ENCODE results near the gene SFXN5. TPM values are rescaled to one million over a fixed set of nuclear protein-coding genes. Genes with fewer than 3 reads are reported as not detected.

SFXN5 gene
- total and polyA plus RNA-seq, 4 donors, result 6.3 to 20.7 (median 14.8) TPM

DNA sequence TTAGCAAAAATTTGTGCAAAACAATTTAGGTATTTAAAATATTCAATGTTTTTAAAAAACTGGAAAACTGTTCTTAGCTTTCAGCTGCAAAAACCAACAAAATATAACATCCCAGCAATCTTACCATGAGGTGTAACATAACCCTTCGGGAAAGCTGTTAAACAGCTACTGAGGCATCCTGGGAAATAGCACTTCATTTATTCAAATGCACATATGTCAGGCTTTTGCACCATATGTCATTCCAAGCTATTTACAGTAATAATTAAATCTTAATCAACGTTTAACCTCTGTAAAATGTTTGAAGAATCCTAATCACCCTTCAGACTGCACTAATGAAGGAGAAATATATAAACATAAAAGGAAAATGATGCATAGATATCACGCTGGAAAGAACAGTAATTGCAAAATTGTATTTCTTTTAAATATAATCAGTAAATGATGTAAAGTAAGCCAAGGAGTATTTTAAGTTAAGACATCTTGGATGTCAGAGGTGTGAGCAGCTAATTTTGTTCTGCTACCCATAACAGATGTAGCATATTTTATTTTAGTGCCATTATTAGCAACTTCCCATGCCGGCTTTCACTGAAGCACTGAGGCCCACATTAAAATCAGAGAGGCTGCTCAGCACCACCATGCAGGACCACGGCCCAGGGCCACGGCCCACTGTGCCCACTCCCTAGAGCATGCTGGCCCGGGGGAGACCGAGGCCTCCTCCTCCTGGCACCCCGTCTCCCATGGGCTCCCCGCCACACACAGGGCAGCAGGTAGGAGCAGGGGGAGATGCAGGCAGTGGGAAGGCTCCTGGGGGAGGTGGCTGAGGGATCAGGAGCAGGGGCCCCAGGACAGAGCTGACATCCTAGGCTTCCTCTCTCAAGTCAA is 123.3 kb downstream of the SFXN5 start:
- no peak for ATAC-seq (ENCODE audit: low FRiP score)
- no peaks in the 10 kb centered on the region for H3K36me3 ChIP-seq (ENCODE audit: control insufficient read depth in 1 of 2, insufficient read depth in 2 of 2, low read length in 1 of 2)
- no peak for DNase-seq
- no peaks in the 10 kb centered on the region for H3K4me1 ChIP-seq (ENCODE audit: control insufficient read depth in 1 of 2, insufficient read depth in 2 of 2, low read length in 2 of 2)
- intact Hi-C loops (cut with DNase I), result no loop called here
- no peaks in the 10 kb centered on the region for H3K27me3 ChIP-seq (ENCODE audit: control insufficient read depth in 1 of 2, insufficient read depth in 2 of 2, low read length in 1 of 2)
- WGBS, 2 donors, result 90 to 94% methylated on average over 10 of the region's 10 CpGs
- H3K27ac ChIP-seq (ENCODE audit: low read depth in 1 of 2, low read length in 2 of 2), result no peak overlapping the region
- no peak overlapping the region for H3K4me3 ChIP-seq (ENCODE audit: low read length in 2 of 2)
- H3K9me3 ChIP-seq (ENCODE audit: control insufficient read depth, low read length), result no peaks in the 10 kb centered on the region

DNA sequence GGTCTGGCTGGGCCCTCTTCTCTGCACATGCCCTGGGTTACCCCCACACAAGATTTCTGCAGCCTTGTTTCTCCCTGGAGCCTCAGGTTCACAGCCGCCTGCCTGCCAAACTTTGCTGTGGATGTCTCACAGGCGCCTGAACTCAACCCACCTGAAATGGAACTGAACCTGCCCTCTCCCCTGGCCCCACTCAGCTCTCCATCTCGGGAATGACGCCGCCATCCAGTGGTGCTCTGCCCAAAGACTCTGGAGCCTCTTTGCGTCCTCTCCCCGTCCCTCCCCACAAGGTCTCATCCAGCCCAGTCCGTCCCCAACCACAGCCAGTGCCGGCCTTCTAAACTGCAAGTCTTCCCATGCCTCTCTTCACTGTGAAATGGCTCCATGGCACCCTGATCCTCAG is 125.0 kb downstream of the SFXN5 start:
- Histone ChIP-seq H3K36me3 (ENCODE audit: control insufficient read depth in 1 of 2, insufficient read depth in 2 of 2, low read length in 1 of 2) (no peaks in the 10 kb centered on the region), H3K4me3 (ENCODE audit: low read length in 2 of 2) (no peak overlapping the region), H3K27ac (ENCODE audit: low read depth in 1 of 2, low read length in 2 of 2) (no peak overlapping the region), H3K4me1 (ENCODE audit: control insufficient read depth in 1 of 2, insufficient read depth in 2 of 2, low read length in 2 of 2) (no peaks in the 10 kb centered on the region), H3K27me3 (ENCODE audit: control insufficient read depth in 1 of 2, insufficient read depth in 2 of 2, low read length in 1 of 2) (no peaks in the 10 kb centered on the region), H3K9me3 (ENCODE audit: control insufficient read depth, low read length) (no peaks in the 10 kb centered on the region)
- no peak for DNase-seq
- ATAC-seq (ENCODE audit: low FRiP score), result no peak
- intact Hi-C loops (cut with DNase I), result no loop called here
- WGBS, 2 donors, result 94 to 95% methylated on average over 9 of the region's 9 CpGs

DNA sequence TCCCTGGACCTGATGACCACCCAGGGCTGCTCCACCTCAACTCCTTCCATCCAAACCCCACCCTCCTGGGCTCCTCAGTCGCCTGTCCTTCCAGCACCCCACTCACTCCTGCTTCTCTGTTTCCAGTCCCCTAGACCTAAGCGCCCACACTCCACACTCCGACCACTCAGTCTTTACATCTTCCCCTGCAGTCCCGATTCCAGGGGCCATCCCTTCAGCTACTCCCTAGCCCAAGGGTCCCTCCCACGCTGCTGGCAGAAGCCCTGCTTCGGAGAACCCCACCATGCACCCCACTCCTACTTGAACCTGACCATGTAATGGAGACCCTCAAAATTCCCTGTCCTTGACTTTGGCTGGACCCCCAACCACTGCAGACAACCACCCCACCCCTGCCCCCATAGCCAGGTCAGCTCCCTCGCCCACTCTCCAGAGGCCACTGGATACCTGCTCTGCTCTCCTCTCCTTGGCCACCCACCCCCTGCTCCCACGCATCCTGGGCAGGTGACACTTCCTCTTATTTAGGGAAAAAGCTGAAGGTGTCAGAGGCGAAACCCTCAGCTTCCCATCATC is 126.0 kb downstream of the SFXN5 start:
- Histone ChIP-seq H3K27me3 (ENCODE audit: control insufficient read depth in 1 of 2, insufficient read depth in 2 of 2, low read length in 1 of 2) (no peaks in the 10 kb centered on the region), H3K4me3 (ENCODE audit: low read length in 2 of 2) (no peak overlapping the region), H3K4me1 (ENCODE audit: control insufficient read depth in 1 of 2, insufficient read depth in 2 of 2, low read length in 2 of 2) (no peaks in the 10 kb centered on the region), H3K36me3 (ENCODE audit: control insufficient read depth in 1 of 2, insufficient read depth in 2 of 2, low read length in 1 of 2) (no peaks in the 10 kb centered on the region), H3K9me3 (ENCODE audit: control insufficient read depth, low read length) (no peaks in the 10 kb centered on the region), H3K27ac (ENCODE audit: low read depth in 1 of 2, low read length in 2 of 2) (no peak overlapping the region)
- WGBS, 2 donors, result 93 to 95% methylated on average over 9 of the region's 9 CpGs
- intact Hi-C loops (cut with DNase I), result no loop called here
- ATAC-seq (ENCODE audit: low FRiP score) (no peak), DNase-seq (no peak)

DNA sequence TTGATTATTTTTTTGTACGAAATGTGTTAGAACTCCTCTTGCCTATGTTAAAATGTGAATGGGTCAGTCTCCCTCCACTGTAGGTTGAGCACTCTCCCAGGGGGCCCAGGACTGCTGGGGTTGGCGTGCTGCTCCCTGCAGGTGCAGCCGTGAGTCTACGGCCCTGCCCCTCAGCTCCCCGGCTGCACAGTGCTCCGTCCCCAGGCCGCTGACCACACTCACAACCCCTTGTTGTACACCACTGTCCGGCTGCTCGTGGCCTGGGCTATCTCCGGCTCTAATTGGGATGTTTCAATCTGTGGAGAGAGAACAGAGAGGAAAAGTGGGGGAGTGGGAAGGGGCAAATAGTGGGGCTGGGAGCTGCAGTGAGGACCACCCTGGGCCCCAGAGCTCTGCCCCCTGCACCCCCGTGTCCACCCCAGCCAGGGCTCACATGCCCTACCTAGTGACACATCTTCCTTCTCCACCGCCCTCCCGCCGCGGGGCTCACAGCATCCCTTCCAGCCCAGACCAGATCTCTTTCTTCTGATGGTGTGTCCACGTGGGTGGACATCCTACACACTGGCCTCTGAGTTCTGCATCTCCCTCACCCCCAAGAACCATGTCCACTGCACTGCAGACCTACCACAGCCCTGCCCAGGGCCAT is 126.6 kb downstream of the SFXN5 start:
- intact Hi-C loops (cut with DNase I), result no loop called here
- Histone ChIP-seq H3K4me1 (ENCODE audit: control insufficient read depth in 1 of 2, insufficient read depth in 2 of 2, low read length in 2 of 2) (no peaks in the 10 kb centered on the region), H3K27me3 (ENCODE audit: control insufficient read depth in 1 of 2, insufficient read depth in 2 of 2, low read length in 1 of 2) (no peaks in the 10 kb centered on the region), H3K9me3 (ENCODE audit: control insufficient read depth, low read length) (no peaks in the 10 kb centered on the region), H3K36me3 (ENCODE audit: control insufficient read depth in 1 of 2, insufficient read depth in 2 of 2, low read length in 1 of 2) (no peaks in the 10 kb centered on the region), H3K27ac (ENCODE audit: low read depth in 1 of 2, low read length in 2 of 2) (no peak overlapping the region), H3K4me3 (ENCODE audit: low read length in 2 of 2) (no peak overlapping the region)
- DNase-seq (no peak), ATAC-seq (ENCODE audit: low FRiP score) (no peak)
- 93 to 95% methylated on average over 16 of the region's 16 CpGs for WGBS, 2 donors

DNA sequence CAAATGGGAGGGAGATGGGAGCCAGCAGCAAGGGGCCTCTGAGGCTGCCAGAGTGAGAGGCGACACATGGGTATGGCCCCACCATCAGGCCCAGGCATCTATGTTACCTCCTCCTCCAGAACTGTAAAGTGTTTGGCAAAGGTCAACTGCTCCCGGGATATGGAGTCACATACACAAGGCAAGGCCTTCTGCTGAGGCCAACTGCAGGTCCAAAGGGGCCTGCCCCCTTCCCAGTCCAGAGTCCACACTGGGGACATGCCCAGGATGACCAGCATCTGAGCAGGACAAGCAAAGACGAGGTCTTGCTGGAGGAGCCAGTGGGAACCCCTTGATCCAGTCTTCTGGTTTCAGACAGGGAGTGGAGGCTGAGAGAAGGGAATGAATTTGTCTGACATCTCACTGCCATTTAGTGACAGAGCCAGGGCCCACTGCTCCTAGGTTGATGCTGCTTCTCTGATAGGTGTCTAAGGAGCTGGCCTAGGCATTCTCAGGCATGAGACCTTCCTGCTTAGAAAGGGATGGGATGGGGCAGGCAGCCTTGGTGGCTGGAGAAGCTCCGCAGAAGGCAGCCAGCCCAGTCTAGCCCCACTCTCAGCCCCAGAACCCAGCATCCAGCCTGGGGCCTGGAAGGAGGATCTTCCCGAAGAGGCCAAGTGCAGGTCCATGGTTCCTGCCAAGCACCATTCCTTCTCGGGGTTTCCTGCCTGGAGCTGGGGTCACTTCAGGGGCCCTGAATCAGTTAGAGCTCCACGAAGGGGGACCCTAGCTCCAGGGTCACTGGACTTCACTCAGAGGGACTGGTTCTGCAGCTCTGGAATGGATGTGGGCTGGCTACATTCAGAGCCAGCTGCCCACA is 127.7 kb downstream of the SFXN5 start:
- no peaks in the 10 kb centered on the region for H3K27me3 ChIP-seq (ENCODE audit: control insufficient read depth in 1 of 2, insufficient read depth in 2 of 2, low read length in 1 of 2)
- WGBS, 2 donors, result 87 to 94% methylated on average over 7 of the region's 7 CpGs
- no peaks in the 10 kb centered on the region for H3K4me1 ChIP-seq (ENCODE audit: control insufficient read depth in 1 of 2, insufficient read depth in 2 of 2, low read length in 2 of 2)
- ATAC-seq (ENCODE audit: low FRiP score), result no peak
- DNase-seq, result no peak
- no peaks in the 10 kb centered on the region for H3K9me3 ChIP-seq (ENCODE audit: control insufficient read depth, low read length)
- no peak overlapping the region for H3K27ac ChIP-seq (ENCODE audit: low read depth in 1 of 2, low read length in 2 of 2)
- no peaks in the 10 kb centered on the region for H3K36me3 ChIP-seq (ENCODE audit: control insufficient read depth in 1 of 2, insufficient read depth in 2 of 2, low read length in 1 of 2)
- H3K4me3 ChIP-seq (ENCODE audit: low read length in 2 of 2), result no peak overlapping the region
- intact Hi-C loops (cut with DNase I), result no loop called here

DNA sequence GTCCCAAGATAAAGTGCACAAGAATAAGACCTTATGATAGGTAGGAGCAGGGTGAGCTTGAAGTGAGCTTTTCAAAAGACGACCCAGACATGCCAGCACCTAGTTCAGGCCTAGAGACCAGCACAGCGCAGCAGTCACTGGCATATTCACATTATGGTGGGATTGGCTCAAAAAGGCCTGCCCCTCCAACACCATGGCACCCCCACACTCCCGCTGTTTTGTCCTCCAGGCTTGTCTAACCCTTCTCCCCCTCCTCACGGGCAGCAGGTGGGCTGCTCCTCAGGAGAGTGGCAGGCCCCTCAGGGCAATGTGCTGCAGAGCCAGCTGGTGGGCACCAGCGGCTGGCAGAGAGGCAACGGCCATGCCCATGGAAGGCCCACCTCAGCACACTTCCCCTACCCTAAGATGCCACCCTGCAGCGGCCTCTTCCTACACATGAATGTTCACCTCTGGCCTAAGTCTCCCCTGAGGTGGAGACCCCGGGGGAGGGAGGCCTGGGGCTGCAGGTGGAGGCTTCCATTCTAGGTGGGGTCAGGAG is 128.6 kb downstream of the SFXN5 start:
- H3K27ac ChIP-seq (ENCODE audit: low read depth in 1 of 2, low read length in 2 of 2), result no peak overlapping the region
- DNase-seq (no peak), ATAC-seq (ENCODE audit: low FRiP score) (no peak)
- 97 to 98% methylated on average over 8 of the region's 8 CpGs for WGBS, 2 donors
- H3K4me3 ChIP-seq (ENCODE audit: low read length in 2 of 2), result no peak overlapping the region
- intact Hi-C loops (cut with DNase I), result no loop called here
- no peaks in the 10 kb centered on the region for H3K9me3 ChIP-seq (ENCODE audit: control insufficient read depth, low read length)
- H3K4me1 ChIP-seq (ENCODE audit: control insufficient read depth in 1 of 2, insufficient read depth in 2 of 2, low read length in 2 of 2), result no peaks in the 10 kb centered on the region
- H3K36me3 ChIP-seq (ENCODE audit: control insufficient read depth in 1 of 2, insufficient read depth in 2 of 2, low read length in 1 of 2), result no peaks in the 10 kb centered on the region
- no peaks in the 10 kb centered on the region for H3K27me3 ChIP-seq (ENCODE audit: control insufficient read depth in 1 of 2, insufficient read depth in 2 of 2, low read length in 1 of 2)

DNA sequence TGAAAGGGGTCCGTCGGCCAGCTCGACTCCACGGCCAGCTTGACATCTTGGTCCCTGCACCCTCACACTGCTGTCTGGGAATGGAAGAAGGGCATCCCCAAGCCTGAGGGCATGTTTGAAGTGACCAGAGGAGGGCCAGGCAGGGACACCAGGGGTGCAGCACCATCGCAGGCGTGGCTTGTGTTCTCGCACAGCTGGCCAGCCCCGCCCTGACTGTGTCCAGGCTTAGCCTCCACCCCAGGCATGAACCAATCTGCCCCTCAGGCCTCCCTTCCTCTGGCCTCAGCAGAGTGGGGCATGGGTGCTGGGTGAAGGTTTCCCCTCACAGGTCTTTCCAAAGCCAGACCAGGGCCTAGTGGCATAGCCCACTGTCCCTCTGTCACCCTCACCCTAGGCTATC is 129.2 kb downstream of the SFXN5 start:
- ATAC-seq (ENCODE audit: low FRiP score) (no peak), DNase-seq (no peak)
- Histone ChIP-seq H3K27ac (ENCODE audit: low read depth in 1 of 2, low read length in 2 of 2) (no peak overlapping the region), H3K36me3 (ENCODE audit: control insufficient read depth in 1 of 2, insufficient read depth in 2 of 2, low read length in 1 of 2) (no peaks in the 10 kb centered on the region), H3K9me3 (ENCODE audit: control insufficient read depth, low read length) (no peaks in the 10 kb centered on the region), H3K4me3 (ENCODE audit: low read length in 2 of 2) (no peak overlapping the region), H3K4me1 (ENCODE audit: control insufficient read depth in 1 of 2, insufficient read depth in 2 of 2, low read length in 2 of 2) (no peaks in the 10 kb centered on the region), H3K27me3 (ENCODE audit: control insufficient read depth in 1 of 2, insufficient read depth in 2 of 2, low read length in 1 of 2) (no peaks in the 10 kb centered on the region)
- 94 to 95% methylated on average over 8 of the region's 8 CpGs for whole genome bisulfite sequencing, 2 donors
- intact Hi-C loops (cut with DNase I), result no loop called here

DNA sequence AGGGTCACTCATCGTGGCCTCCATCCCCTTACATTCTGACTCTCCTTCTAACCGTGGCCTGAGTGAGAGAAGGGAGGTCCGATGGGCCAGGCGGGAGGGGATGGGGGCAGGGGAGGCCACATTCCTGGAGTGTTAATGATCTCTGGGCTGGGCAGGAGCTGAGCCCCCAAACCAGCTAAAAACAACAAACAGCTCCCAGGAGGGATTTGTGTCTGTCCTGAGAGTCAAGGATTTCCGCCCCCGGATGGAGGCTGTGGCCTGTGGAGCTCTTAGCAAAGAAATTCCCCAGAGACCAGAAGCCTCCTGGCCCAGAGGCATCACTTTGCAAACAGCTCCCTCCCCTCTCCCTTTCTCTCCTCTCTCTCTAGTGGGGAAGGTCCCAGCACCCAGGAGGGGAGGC is 130.7 kb downstream of the SFXN5 start:
- WGBS, 2 donors, result 71 to 76% methylated on average over 6 of the region's 6 CpGs
- Histone ChIP-seq H3K9me3 (ENCODE audit: control insufficient read depth, low read length) (no peaks in the 10 kb centered on the region), H3K27ac (ENCODE audit: low read depth in 1 of 2, low read length in 2 of 2) (no peak overlapping the region), H3K27me3 (ENCODE audit: control insufficient read depth in 1 of 2, insufficient read depth in 2 of 2, low read length in 1 of 2) (no peaks in the 10 kb centered on the region), H3K4me3 (ENCODE audit: low read length in 2 of 2) (no peak overlapping the region), H3K4me1 (ENCODE audit: control insufficient read depth in 1 of 2, insufficient read depth in 2 of 2, low read length in 2 of 2) (no peaks in the 10 kb centered on the region), H3K36me3 (ENCODE audit: control insufficient read depth in 1 of 2, insufficient read depth in 2 of 2, low read length in 1 of 2) (no peaks in the 10 kb centered on the region)
- DNase-seq (no peak), ATAC-seq (ENCODE audit: low FRiP score) (no peak)
- intact Hi-C loops (cut with DNase I), result no loop called here
